ENCODE data around the gene PPIF. TPM values are rescaled to one million over a fixed set of nuclear protein-coding genes. Genes with fewer than 3 reads are reported as not detected.

The PPIF gene
- total and polyA plus RNA-seq, 2 donors: 13.6 to 34.9 TPM

DNA sequence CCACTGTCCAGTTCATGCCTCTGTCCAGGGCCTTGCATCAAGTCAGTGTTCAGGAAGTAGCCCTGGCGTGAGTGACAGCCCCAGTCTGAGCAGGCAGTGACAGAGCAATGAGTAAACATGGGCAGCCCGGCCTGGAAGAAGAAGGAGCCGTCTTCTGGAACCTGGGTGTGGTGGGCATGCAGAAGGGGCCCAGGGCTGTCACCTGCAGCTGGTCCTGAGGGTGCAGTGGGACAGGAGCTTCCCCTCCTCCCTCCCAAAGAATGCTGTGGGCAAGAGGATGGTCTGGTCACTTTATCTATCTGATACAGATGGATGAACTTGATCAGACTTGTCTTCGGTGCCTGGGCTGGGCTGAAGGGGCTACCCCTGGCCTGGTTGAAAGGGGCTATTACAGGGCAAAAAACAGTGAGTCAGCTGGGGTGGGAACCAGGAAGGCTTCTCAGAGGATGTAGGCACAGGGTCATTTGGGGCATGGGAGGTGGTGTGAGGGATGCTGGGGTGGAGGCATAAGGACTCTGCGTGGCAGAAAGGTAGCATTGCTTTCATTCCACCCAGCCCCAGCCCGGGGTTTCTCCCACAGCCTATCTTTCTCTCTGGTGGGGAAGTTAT, 42.7 kb upstream of the PPIF start:
- 78% methylated on average over 6 of the region's 6 CpGs for WGBS
- H3K36me3 ChIP-seq (ENCODE audit: control insufficient read depth in 2 of 2, insufficient read depth in 2 of 2, low read length in 1 of 2): peaks cover 94 to 96% of the 10 kb centered on the region in 2 donors
- no peaks in the 10 kb centered on the region for H3K9me3 ChIP-seq (ENCODE audit: control insufficient read depth in 2 of 2, insufficient read depth in 1 of 2, low read length in 1 of 2)
- no peak overlapping the region for H3K27ac ChIP-seq (ENCODE audit: low read depth in 1 of 2, low read length in 1 of 2)
- H3K4me3 ChIP-seq (ENCODE audit: low read length in 2 of 2): no peak overlapping the region
- H3K4me1 ChIP-seq (ENCODE audit: control insufficient read depth in 2 of 2, insufficient read depth in 2 of 2, low read length in 2 of 2): no peaks in the 10 kb centered on the region
- H3K27me3 ChIP-seq (ENCODE audit: control insufficient read depth in 2 of 2, insufficient read depth in 1 of 2, low read length in 1 of 2): no peaks in the 10 kb centered on the region
- DNase-seq (ENCODE audit: low read depth in 6 of 9, low spot score in 9 of 9): no peak

DNA sequence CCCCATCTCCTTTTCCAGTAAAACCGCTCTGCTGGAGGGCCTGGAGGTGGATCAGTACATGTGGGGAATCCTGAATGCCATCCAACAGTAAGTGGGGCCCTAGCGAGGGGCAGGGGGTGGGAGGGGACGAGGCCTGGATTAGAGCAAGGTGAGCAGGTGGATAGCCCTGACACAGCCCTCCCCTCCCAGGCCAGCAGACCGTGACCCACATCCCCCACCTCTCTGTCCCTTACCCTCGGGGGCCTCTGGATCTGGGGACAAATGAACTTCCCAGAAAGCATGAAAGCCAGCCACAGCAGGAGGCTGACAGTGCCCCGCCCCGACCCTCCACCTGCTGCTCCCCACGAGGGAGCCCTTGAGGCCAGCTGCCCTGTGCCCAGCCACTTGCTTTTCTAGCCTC, 41.8 kb upstream of the PPIF start:
- no peak for DNase-seq (ENCODE audit: low read depth in 6 of 9, low spot score in 9 of 9)
- Histone ChIP-seq H3K4me1 (ENCODE audit: control insufficient read depth in 2 of 2, insufficient read depth in 2 of 2, low read length in 2 of 2) (no peaks in the 10 kb centered on the region), H3K4me3 (ENCODE audit: low read length in 2 of 2) (no peak overlapping the region), H3K9me3 (ENCODE audit: control insufficient read depth in 2 of 2, insufficient read depth in 1 of 2, low read length in 1 of 2) (no peaks in the 10 kb centered on the region), H3K27me3 (ENCODE audit: control insufficient read depth in 2 of 2, insufficient read depth in 1 of 2, low read length in 1 of 2) (no peaks in the 10 kb centered on the region), H3K36me3 (ENCODE audit: control insufficient read depth in 2 of 2, insufficient read depth in 2 of 2, low read length in 1 of 2) (peaks cover 89 to 96% of the 10 kb centered on the region in 2 donors), H3K27ac (ENCODE audit: low read depth in 1 of 2, low read length in 1 of 2) (no peak overlapping the region)
- 94% methylated on average over 8 of the region's 8 CpGs for WGBS

DNA sequence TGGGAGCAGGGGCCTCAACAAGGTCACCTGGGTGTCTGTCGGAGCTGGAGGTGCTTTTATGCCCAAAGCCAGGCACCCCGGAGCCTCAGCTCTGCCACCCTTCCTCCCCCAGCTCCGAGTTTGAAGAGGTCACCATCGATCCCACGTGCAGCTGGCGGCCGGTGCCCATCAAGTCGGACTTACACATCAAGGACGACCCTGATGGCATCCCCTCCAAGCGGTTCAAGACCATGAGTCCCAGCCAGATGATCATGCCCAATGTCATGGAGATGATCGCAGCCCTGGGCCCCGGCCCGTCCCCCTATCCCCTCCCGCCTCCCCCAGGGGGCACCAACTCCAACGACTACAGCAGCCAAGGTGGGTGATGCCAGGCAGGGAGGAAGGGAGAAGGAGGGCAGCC, 41.3 kb upstream of the PPIF start:
- Histone ChIP-seq H3K9me3 (ENCODE audit: control insufficient read depth in 2 of 2, insufficient read depth in 1 of 2, low read length in 1 of 2) (no peaks in the 10 kb centered on the region), H3K27me3 (ENCODE audit: control insufficient read depth in 2 of 2, insufficient read depth in 1 of 2, low read length in 1 of 2) (no peaks in the 10 kb centered on the region), H3K27ac (ENCODE audit: low read depth in 1 of 2, low read length in 1 of 2) (no peak overlapping the region), H3K4me3 (ENCODE audit: low read length in 2 of 2) (no peak overlapping the region), H3K4me1 (ENCODE audit: control insufficient read depth in 2 of 2, insufficient read depth in 2 of 2, low read length in 2 of 2) (no peaks in the 10 kb centered on the region), H3K36me3 (ENCODE audit: control insufficient read depth in 2 of 2, insufficient read depth in 2 of 2, low read length in 1 of 2) (peaks cover 85 to 94% of the 10 kb centered on the region in 2 donors)
- DNase-seq (ENCODE audit: low read depth in 6 of 9, low spot score in 9 of 9): no peak
- 98% methylated on average over 15 of the region's 15 CpGs for WGBS

GRCh38 chr10:79306644-79307220, 40.5 kb upstream of the PPIF start:
- H3K27ac ChIP-seq (ENCODE audit: low read depth in 1 of 2, low read length in 1 of 2): no peak overlapping the region
- H3K27me3 ChIP-seq (ENCODE audit: control insufficient read depth in 2 of 2, insufficient read depth in 1 of 2, low read length in 1 of 2): no peaks in the 10 kb centered on the region
- no peaks in the 10 kb centered on the region for H3K4me1 ChIP-seq (ENCODE audit: control insufficient read depth in 2 of 2, insufficient read depth in 2 of 2, low read length in 2 of 2)
- no peak for DNase-seq (ENCODE audit: low read depth in 6 of 9, low spot score in 9 of 9)
- no peak overlapping the region for H3K4me3 ChIP-seq (ENCODE audit: low read length in 2 of 2)
- peaks cover 81 to 94% of the 10 kb centered on the region in 2 donors for H3K36me3 ChIP-seq (ENCODE audit: control insufficient read depth in 2 of 2, insufficient read depth in 2 of 2, low read length in 1 of 2)
- 98% methylated on average over 8 of the region's 8 CpGs for WGBS
- H3K9me3 ChIP-seq (ENCODE audit: control insufficient read depth in 2 of 2, insufficient read depth in 1 of 2, low read length in 1 of 2): no peaks in the 10 kb centered on the region

DNA sequence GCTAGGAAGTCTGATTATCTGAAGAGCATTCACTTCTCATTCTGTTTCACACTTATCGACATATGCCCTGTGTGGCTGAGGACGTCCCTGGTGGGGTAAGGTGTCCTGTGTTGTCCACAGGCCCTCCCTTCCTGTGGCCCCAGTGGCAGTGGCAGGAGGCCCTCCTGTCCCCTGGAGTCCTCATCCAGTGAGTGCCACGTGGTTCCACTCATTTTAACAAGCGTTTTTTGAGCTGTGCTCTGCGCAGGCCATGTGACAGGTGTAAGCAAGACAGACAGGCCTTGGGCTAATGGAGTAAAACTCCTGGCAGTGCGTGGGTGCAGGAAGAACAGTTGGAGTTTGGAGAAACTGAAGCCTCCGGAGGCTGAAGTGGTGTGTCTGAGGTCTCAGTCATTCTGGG, 39.3 kb upstream of the PPIF start:
- 95% methylated on average over 7 of the region's 7 CpGs for WGBS
- H3K36me3 ChIP-seq (ENCODE audit: control insufficient read depth in 2 of 2, insufficient read depth in 2 of 2, low read length in 1 of 2): peaks cover 86 to 96% of the 10 kb centered on the region in 2 donors

DNA sequence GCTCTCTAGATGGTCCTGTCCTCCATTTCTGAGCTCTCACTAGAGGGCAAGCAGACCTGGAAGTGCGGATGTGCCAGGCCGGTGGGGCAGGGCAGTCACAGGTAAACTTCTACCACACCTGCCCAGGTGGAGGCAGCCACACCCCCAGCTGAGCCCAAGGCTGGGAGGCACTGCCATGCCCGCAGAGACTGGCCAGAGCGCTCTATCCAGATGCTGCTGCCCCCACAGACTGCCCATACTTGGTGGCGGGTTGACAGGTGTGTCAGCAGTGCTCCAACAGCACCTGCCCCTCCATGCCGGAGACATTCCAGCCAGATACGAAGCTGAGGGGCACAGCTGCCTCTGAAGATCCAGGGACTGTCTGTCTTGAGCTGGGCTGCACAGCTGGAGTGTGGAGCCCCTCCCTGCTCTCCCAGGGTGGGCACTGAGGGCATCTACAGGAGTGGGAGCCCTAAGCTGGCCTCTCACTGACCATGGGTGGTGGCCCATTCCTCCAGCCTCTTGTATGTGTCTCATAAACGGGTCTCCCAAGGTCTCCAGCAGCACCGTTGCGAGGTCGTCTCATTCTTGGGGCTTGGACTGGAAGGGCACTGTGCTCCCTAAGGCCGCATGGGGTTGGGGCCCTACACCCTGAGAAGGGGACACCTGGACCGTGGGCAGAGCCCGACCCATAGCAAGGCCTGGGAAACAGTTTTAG, 38.2 kb upstream of the PPIF start:
- Histone ChIP-seq H3K27ac (ENCODE audit: low read depth in 1 of 2, low read length in 1 of 2) (no peak overlapping the region), H3K9me3 (ENCODE audit: control insufficient read depth in 2 of 2, insufficient read depth in 1 of 2, low read length in 1 of 2) (no peaks in the 10 kb centered on the region)
- WGBS: 96% methylated on average over 14 of the region's 14 CpGs

More for the DNA sequence above, 39.3 kb upstream of the PPIF start:
- Histone ChIP-seq H3K4me3 (ENCODE audit: low read length in 2 of 2) (no peak overlapping the region), H3K27ac (ENCODE audit: low read depth in 1 of 2, low read length in 1 of 2) (no peak overlapping the region), H3K4me1 (ENCODE audit: control insufficient read depth in 2 of 2, insufficient read depth in 2 of 2, low read length in 2 of 2) (no peaks in the 10 kb centered on the region), H3K9me3 (ENCODE audit: control insufficient read depth in 2 of 2, insufficient read depth in 1 of 2, low read length in 1 of 2) (no peaks in the 10 kb centered on the region), H3K27me3 (ENCODE audit: control insufficient read depth in 2 of 2, insufficient read depth in 1 of 2, low read length in 1 of 2) (no peaks in the 10 kb centered on the region)
- no peak for DNase-seq (ENCODE audit: low read depth in 6 of 9, low spot score in 9 of 9)

GRCh38 chr10:79310200-79310865, 36.9 kb upstream of the PPIF start:
- 97% methylated on average over 29 of the region's 29 CpGs for WGBS
- no peaks in the 10 kb centered on the region for H3K9me3 ChIP-seq (ENCODE audit: control insufficient read depth in 2 of 2, insufficient read depth in 1 of 2, low read length in 1 of 2)
- no peaks in the 10 kb centered on the region for H3K27me3 ChIP-seq (ENCODE audit: control insufficient read depth in 2 of 2, insufficient read depth in 1 of 2, low read length in 1 of 2)
- H3K4me1 ChIP-seq (ENCODE audit: control insufficient read depth in 2 of 2, insufficient read depth in 2 of 2, low read length in 2 of 2): no peaks in the 10 kb centered on the region
- DNase-seq (ENCODE audit: low read depth in 6 of 9, low spot score in 9 of 9): no peak
- peaks cover 75 to 92% of the 10 kb centered on the region in 2 donors for H3K36me3 ChIP-seq (ENCODE audit: control insufficient read depth in 2 of 2, insufficient read depth in 2 of 2, low read length in 1 of 2)
- H3K27ac ChIP-seq (ENCODE audit: low read depth in 1 of 2, low read length in 1 of 2): no peak overlapping the region
- no peak overlapping the region for H3K4me3 ChIP-seq (ENCODE audit: low read length in 2 of 2)

More for the DNA sequence above, 38.2 kb upstream of the PPIF start:
- Histone ChIP-seq H3K27me3 (ENCODE audit: control insufficient read depth in 2 of 2, insufficient read depth in 1 of 2, low read length in 1 of 2) (no peaks in the 10 kb centered on the region), H3K36me3 (ENCODE audit: control insufficient read depth in 2 of 2, insufficient read depth in 2 of 2, low read length in 1 of 2) (peaks cover 82 to 96% of the 10 kb centered on the region in 2 donors), H3K4me3 (ENCODE audit: low read length in 2 of 2) (no peak overlapping the region), H3K4me1 (ENCODE audit: control insufficient read depth in 2 of 2, insufficient read depth in 2 of 2, low read length in 2 of 2) (no peaks in the 10 kb centered on the region)
- no peak for DNase-seq (ENCODE audit: low read depth in 6 of 9, low spot score in 9 of 9)

DNA sequence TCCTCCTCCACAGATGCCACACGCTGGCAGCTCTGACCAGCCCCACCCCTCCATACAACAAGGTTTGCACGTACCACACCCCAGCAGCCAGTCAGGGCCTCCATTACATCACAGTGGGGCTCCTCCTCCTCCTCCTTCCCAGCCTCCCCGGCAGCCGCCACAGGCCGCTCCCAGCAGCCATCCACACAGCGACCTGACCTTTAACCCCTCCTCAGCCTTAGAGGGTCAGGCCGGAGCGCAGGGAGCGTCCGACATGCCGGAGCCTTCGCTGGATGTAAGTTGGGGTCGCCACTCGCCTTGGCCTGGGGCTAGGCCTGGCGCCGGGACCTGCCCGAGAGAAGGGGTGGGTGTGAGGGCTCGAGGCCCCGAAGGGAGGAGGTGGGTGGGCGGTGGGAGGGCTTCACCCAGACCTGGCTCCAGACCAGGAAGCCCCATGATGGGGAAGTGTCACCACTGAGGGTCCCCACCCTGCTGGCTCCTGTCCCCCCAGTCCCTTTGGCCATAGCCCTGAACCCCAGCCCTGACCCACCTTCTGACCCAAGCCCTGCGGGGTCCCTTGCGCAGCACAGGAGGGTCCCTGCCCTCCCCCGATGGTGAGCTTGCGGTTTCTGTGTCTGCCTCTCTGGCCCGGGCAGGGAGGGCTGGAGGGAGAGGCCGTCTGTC, 36.2 kb upstream of the PPIF start:
- no peaks in the 10 kb centered on the region for H3K4me1 ChIP-seq (ENCODE audit: control insufficient read depth in 2 of 2, insufficient read depth in 2 of 2, low read length in 2 of 2)
- H3K36me3 ChIP-seq (ENCODE audit: control insufficient read depth in 2 of 2, insufficient read depth in 2 of 2, low read length in 1 of 2): peaks cover 70 to 89% of the 10 kb centered on the region in 2 donors
- H3K27me3 ChIP-seq (ENCODE audit: control insufficient read depth in 2 of 2, insufficient read depth in 1 of 2, low read length in 1 of 2): no peaks in the 10 kb centered on the region
- H3K4me3 ChIP-seq (ENCODE audit: low read length in 2 of 2): no peak overlapping the region
- WGBS: 97% methylated on average over 26 of the region's 26 CpGs
- no peaks in the 10 kb centered on the region for H3K9me3 ChIP-seq (ENCODE audit: control insufficient read depth in 2 of 2, insufficient read depth in 1 of 2, low read length in 1 of 2)
- H3K27ac ChIP-seq (ENCODE audit: low read depth in 1 of 2, low read length in 1 of 2): no peak overlapping the region
- DNase-seq (ENCODE audit: low read depth in 6 of 9, low spot score in 9 of 9): no peak

All from thymus (tissue), 11 donors.